ENCODE results near the gene SEZ6. TPM values are rescaled to one million over a fixed set of nuclear protein-coding genes. Genes with fewer than 3 reads are reported as not detected.
A peak's percentile ranks its signal among the peaks of the same experiment; 100 is the strongest.

Gene SEZ6
- total RNA-seq, 1 experiment from 2014 or later: not detected

- Mint-ChIP-seq H3K4me1 (ENCODE audit: low read depth, unreplicated experiment) (no peaks in the 10 kb centered on the region), H3K4me3 (ENCODE audit: low read depth, unreplicated experiment) (no peak overlapping the region), H3K36me3 (ENCODE audit: insufficient read depth, unreplicated experiment) (peaks cover 5% of the 10 kb centered on the region), H3K27ac (ENCODE audit: unreplicated experiment) (no peak overlapping the region), H3K9me3 (ENCODE audit: low read depth, unreplicated experiment) (no peaks in the 10 kb centered on the region), H3K27me3 (ENCODE audit: unreplicated experiment) (no peaks in the 10 kb centered on the region)
- no peak for DNase-seq
- CTCF ChIA-PET: no interaction called here
- intact Hi-C loops (cut with micrococcal nuclease; ENCODE audit: unreplicated experiment): no loop called here
- TF ChIP-seq, protein P1, sequence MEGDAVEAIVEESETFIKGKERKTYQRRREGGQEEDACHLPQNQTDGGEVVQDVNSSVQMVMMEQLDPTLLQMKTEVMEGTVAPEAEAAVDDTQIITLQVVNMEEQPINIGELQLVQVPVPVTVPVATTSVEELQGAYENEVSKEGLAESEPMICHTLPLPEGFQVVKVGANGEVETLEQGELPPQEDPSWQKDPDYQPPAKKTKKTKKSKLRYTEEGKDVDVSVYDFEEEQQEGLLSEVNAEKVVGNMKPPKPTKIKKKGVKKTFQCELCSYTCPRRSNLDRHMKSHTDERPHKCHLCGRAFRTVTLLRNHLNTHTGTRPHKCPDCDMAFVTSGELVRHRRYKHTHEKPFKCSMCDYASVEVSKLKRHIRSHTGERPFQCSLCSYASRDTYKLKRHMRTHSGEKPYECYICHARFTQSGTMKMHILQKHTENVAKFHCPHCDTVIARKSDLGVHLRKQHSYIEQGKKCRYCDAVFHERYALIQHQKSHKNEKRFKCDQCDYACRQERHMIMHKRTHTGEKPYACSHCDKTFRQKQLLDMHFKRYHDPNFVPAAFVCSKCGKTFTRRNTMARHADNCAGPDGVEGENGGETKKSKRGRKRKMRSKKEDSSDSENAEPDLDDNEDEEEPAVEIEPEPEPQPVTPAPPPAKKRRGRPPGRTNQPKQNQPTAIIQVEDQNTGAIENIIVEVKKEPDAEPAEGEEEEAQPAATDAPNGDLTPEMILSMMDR (IDR thresholded peaks at IDR 0.05; ENCODE audit: unreplicated experiment): no peak
- no TSS peak for BruUV-seq (replicated peaks)
Measured at GRCh38 chr17:28955408-28955807, 50.4 kb downstream of the SEZ6 start.

- H3K27ac Mint-ChIP-seq (ENCODE audit: unreplicated experiment): no peak overlapping the region
- H3K27me3 Mint-ChIP-seq (ENCODE audit: unreplicated experiment): no peaks in the 10 kb centered on the region
- no peaks in the 10 kb centered on the region for H3K4me1 Mint-ChIP-seq (ENCODE audit: low read depth, unreplicated experiment)
- TF ChIP-seq, protein P1 (IDR thresholded peaks at IDR 0.05; ENCODE audit: unreplicated experiment): no peak
- BruUV-seq (replicated peaks): no TSS peak
- H3K36me3 Mint-ChIP-seq (ENCODE audit: insufficient read depth, unreplicated experiment): peaks cover 11% of the 10 kb centered on the region
- H3K4me3 Mint-ChIP-seq (ENCODE audit: low read depth, unreplicated experiment): no peak overlapping the region
- DNase-seq: no peak
- intact Hi-C loops (cut with micrococcal nuclease; ENCODE audit: unreplicated experiment): no loop called here
- no peaks in the 10 kb centered on the region for H3K9me3 Mint-ChIP-seq (ENCODE audit: low read depth, unreplicated experiment)
- CTCF ChIA-PET: no interaction called here
Measured at GRCh38 chr17:28954886-28955285, 50.9 kb downstream of the SEZ6 start.

DNA sequence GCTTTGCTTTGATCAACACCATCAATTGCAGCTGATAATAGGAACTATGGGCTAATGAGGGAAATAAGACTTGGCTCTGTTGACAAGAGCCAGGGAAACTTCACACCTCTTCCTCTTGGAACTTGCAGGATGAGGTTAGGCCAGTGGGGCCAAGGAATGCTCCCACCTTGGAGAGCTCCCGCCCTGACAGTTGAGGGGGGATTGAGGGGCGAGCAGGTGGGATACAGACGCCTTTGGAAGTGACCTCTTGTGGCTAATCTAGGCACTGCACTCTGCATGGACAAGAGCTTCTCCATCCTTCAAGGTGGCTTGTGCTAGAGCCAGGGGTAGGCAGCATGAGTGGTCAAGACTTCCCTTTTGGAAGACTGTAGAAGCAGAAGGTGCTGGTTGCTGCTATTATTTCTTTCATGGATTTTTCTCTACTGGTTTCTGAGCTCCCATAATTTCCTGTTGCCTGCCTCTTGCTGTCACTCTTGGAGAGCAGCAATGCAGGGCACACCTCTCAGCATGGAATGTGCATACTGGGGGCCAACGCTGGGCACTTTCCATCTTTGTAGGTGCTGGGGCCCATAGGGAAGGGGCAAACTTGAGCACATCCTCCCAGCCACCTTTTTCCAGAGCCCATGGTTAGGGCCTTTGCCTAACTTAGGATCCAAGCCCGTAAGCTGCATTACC lies 52.3 kb downstream of the SEZ6 start:
- H3K27me3 Mint-ChIP-seq (ENCODE audit: unreplicated experiment): no peaks in the 10 kb centered on the region
- no peaks in the 10 kb centered on the region for H3K4me1 Mint-ChIP-seq (ENCODE audit: low read depth, unreplicated experiment)
- H3K27ac Mint-ChIP-seq (ENCODE audit: unreplicated experiment): no peak overlapping the region
- H3K4me3 Mint-ChIP-seq (ENCODE audit: low read depth, unreplicated experiment): no peak overlapping the region
- H3K36me3 Mint-ChIP-seq (ENCODE audit: insufficient read depth, unreplicated experiment): peaks cover 24% of the 10 kb centered on the region
- H3K9me3 Mint-ChIP-seq (ENCODE audit: low read depth, unreplicated experiment): no peaks in the 10 kb centered on the region
- DNase-seq: peak; percentile 56
- intact Hi-C loops (cut with micrococcal nuclease; ENCODE audit: unreplicated experiment): no loop called here
- CTCF ChIA-PET: interaction anchor here (0.6 to 1.6 kb wide), 10 partner anchors 12 to 309 kb away, joined by 3 to 16 read pairs (median 3); partner anchors contain the start of gene TLCD1
- BruUV-seq (replicated peaks): no TSS peak
- TF ChIP-seq, protein P1 (IDR thresholded peaks at IDR 0.05; ENCODE audit: unreplicated experiment): peak; percentile 90

GRCh38 chr17:28951991-28952975 lies 53.5 kb downstream of the SEZ6 start:
- Mint-ChIP-seq H3K27ac (ENCODE audit: unreplicated experiment) (no peak overlapping the region), H3K27me3 (ENCODE audit: unreplicated experiment) (no peaks in the 10 kb centered on the region), H3K36me3 (ENCODE audit: insufficient read depth, unreplicated experiment) (peaks cover 29% of the 10 kb centered on the region), H3K4me3 (ENCODE audit: low read depth, unreplicated experiment) (no peak overlapping the region), H3K4me1 (ENCODE audit: low read depth, unreplicated experiment) (no peaks in the 10 kb centered on the region), H3K9me3 (ENCODE audit: low read depth, unreplicated experiment) (no peaks in the 10 kb centered on the region)
- intact Hi-C loops (cut with micrococcal nuclease; ENCODE audit: unreplicated experiment): no loop called here
- CTCF ChIA-PET: interaction anchor here (0.7 to 1.6 kb wide), 12 partner anchors 13 to 228 kb away, joined by 3 to 6 read pairs (median 4); partner anchors contain the start of genes MYO18A and TLCD1
- BruUV-seq (replicated peaks): TSS peak; percentile 89
- peak; percentile 93 for DNase-seq
- TF ChIP-seq, protein P1 (IDR thresholded peaks at IDR 0.05; ENCODE audit: unreplicated experiment): no peak
